HepG2 (cell line): ENCODE results near the gene RGP1. TPM values are rescaled to one million over a fixed set of nuclear protein-coding genes. Genes with fewer than 3 reads are reported as not detected.

Source experiments
- ATF7 ChIP-seq, 2 experiments: fragments of 450-650 bp in 1 of 2; sonication (generic) in 1 of 2; formaldehyde crosslinking in 1 of 2; IDR thresholded peaks; 2 replicates each; pipeline versions ENCODE4 v1.4.0 to v1.6.1; 2016 to 2020; ENCODE audit warnings: antibody characterized with exemption in 1 of 2, mild to moderate bottlenecking in 1 of 2, missing genetic modification reagents in 1 of 2
- CENPX ChIP-seq: sonication (generic); formaldehyde crosslinking; IDR thresholded peaks from 2 replicates; pipeline ENCODE4 v1.9.0; 2021; ENCODE audit warnings: mild to moderate bottlenecking, missing genetic modification reagents, moderate library complexity
- HNRNPUL1 ChIP-seq: fragments of 200-400 bp; formaldehyde crosslinking; IDR thresholded peaks from 2 replicates; pipeline ENCODE4 v1.6.1; 2017; ENCODE audit warnings: low read depth, mild to moderate bottlenecking, low read length, moderate library complexity
- IKZF1 ChIP-seq: fragments of 450-650 bp; IDR thresholded peaks from 2 replicates; pipeline ENCODE4 v1.7.1; 2016
- KLF13 ChIP-seq: sonication (generic); formaldehyde crosslinking; IDR thresholded peaks from 2 replicates; pipeline ENCODE4 v1.4.0; 2020; ENCODE audit warnings: mild to moderate bottlenecking, missing genetic modification reagents
- MEIS1 ChIP-seq: sonication (generic); formaldehyde crosslinking; IDR thresholded peaks from 2 replicates; pipeline ENCODE4 v1.9.0; 2021; ENCODE audit warnings: mild to moderate bottlenecking, missing genetic modification reagents, moderate library complexity, borderline replicate concordance
- MIER3 ChIP-seq: IDR thresholded peaks from 2 replicates; pipeline ENCODE4 v1.6.1; 2016; ENCODE audit warnings: missing compliant biosample characterization, borderline replicate concordance
- NPAS2 ChIP-seq: sonication (generic); formaldehyde crosslinking; IDR thresholded peaks from 2 replicates; pipeline ENCODE4 v1.8.0; 2022; ENCODE audit warnings: mild to moderate bottlenecking, missing genetic modification reagents, borderline replicate concordance
- NRL ChIP-seq: sonication (generic); formaldehyde crosslinking; IDR thresholded peaks from 2 replicates; pipeline ENCODE4 v1.5.0; 2020; ENCODE audit warnings: missing genetic modification reagents, mild to moderate bottlenecking, moderate library complexity, borderline replicate concordance
- PHF5A ChIP-seq: IDR thresholded peaks from one replicate; pipeline ENCODE4 v1.6.1; 2018; ENCODE audit warnings: low read depth, missing genetic modification reagents; ENCODE audit not compliant: unreplicated experiment
- POLR2AphosphoS2 ChIP-seq: IDR thresholded peaks from 2 replicates; pipeline ENCODE4 v1.6.1; 2011; ENCODE audit warnings: low read depth, low read length, improper control_type of control experiment
- RCOR2 ChIP-seq: IDR thresholded peaks from 2 replicates; pipeline ENCODE4 v1.6.1; 2016; ENCODE audit warnings: missing biosample characterization, missing genetic modification reagents
- RORA ChIP-seq: sonication (generic); formaldehyde crosslinking; IDR thresholded peaks from 2 replicates; pipeline ENCODE4 v1.5.0; 2020; ENCODE audit warnings: mild to moderate bottlenecking, missing genetic modification reagents, moderate library complexity
- SKI ChIP-seq: fragments of 450-650 bp; IDR thresholded peaks from one replicate; pipeline ENCODE4 v1.6.1; 2018; ENCODE audit warnings: mild to moderate bottlenecking; ENCODE audit not compliant: partially characterized antibody
- SOX13 ChIP-seq, 3 experiments: fragments of 450-650 bp in 1 of 3; sonication (generic) in 1 of 3; formaldehyde crosslinking in 1 of 3; IDR thresholded peaks in 2 of 3; conservative IDR thresholded peaks in 1 of 3; 2 replicates each; pipeline versions ENCODE4 v1.5.0 to v1.6.1; 2016 to 2020; ENCODE audit warnings: antibody characterized with exemption in 1 of 3, mild to moderate bottlenecking in 1 of 3, missing compliant biosample characterization in 1 of 3, missing genetic modification reagents in 1 of 3, moderate library complexity in 1 of 3
- SRSF1 ChIP-seq: fragments of 200-400 bp; formaldehyde crosslinking; optimal IDR thresholded peaks from 2 replicates; pipeline ENCODE3; 2017; ENCODE audit warnings: mild to moderate bottlenecking, low read depth, low read length, moderate library complexity
- TCF7L2 ChIP-seq: IDR thresholded peaks from 2 replicates; pipeline ENCODE4 v1.6.1; 2011; ENCODE audit warnings: mild to moderate bottlenecking, low read depth, low read length, moderate library complexity
- THYN1 ChIP-seq: sonication (generic); formaldehyde crosslinking; IDR thresholded peaks from 2 replicates; pipeline ENCODE4 v1.8.1; 2023; ENCODE audit warnings: low read depth, mild to moderate bottlenecking, moderate library complexity, missing genetic modification reagents, borderline replicate concordance
- TSC22D2 ChIP-seq: sonication (generic); formaldehyde crosslinking; IDR thresholded peaks from 2 replicates; pipeline ENCODE4 v1.5.1; 2020; ENCODE audit warnings: missing genetic modification reagents, mild to moderate bottlenecking, borderline replicate concordance
- ZFP36 ChIP-seq: fragments of 150-350 bp; IDR thresholded peaks from 2 replicates; pipeline ENCODE4 v1.6.1; 2018; ENCODE audit warnings: borderline replicate concordance, low read length, low read depth; ENCODE audit not compliant: partially characterized antibody
- ZFP90 ChIP-seq: sonication (generic); formaldehyde crosslinking; IDR thresholded peaks from 2 replicates; pipeline ENCODE4 v1.8.0; 2022; ENCODE audit warnings: missing genetic modification reagents, mild to moderate bottlenecking, inconsistent platforms, borderline replicate concordance
- ZNF720 ChIP-seq: sonication (generic); formaldehyde crosslinking; IDR thresholded peaks from 2 replicates; pipeline ENCODE4 v1.4.0; 2020; ENCODE audit warnings: missing genetic modification reagents
- ZNF777 ChIP-seq: sonication (generic); formaldehyde crosslinking; IDR thresholded peaks from 2 replicates; pipeline ENCODE4 v1.4.0; 2020; ENCODE audit warnings: missing genetic modification reagents
- polyA plus RNA-seq, 8 experiments: library from polyadenylated mRNA; depleted of rRNA in 3 of 8; stranded (reverse) in 7 of 8; unstranded in 1 of 8; fragments of >200 nt; fragmentation: Illumina TruSeq in 4 of 8; extraction: Trizol in 4 of 8; gene quantifications; 2 replicates each; pipeline versions ENCODE4 v1.2.1 to v1.2.3, GENCODE V29; 2011 to 2016; ENCODE audit warnings: low read depth in 4 of 8, missing spikeins in 1 of 8, mixed read lengths in 1 of 8; ENCODE audit not compliant: insufficient read depth in 1 of 8
- total RNA-seq, 5 experiments: library from RNA; depleted of rRNA; stranded (reverse); fragments of >200 nt; fragmentation: Illumina TruSeq; extraction: Trizol; gene quantifications; 2 replicates each; pipeline ENCODE4 v1.2.3, GENCODE V29; 2016; ENCODE audit warnings: low read depth in 1 of 5
- TF ChIP-seq, protein P1 (sequence below): sonication (generic); formaldehyde crosslinking; IDR thresholded peaks from 2 replicates; pipeline ENCODE4 v1.5.1; 2020; ENCODE audit warnings: missing genetic modification reagents, mild to moderate bottlenecking, borderline replicate concordance
- TF ChIP-seq, protein P2 (sequence below): sonication (generic); formaldehyde crosslinking; IDR thresholded peaks from 2 replicates; pipeline ENCODE4 v1.4.0; 2020; ENCODE audit warnings: missing genetic modification reagents
- TF ChIP-seq, protein P3 (sequence below): sonication (generic); formaldehyde crosslinking; IDR thresholded peaks from 2 replicates; pipeline ENCODE4 v1.9.0; 2022; ENCODE audit warnings: missing genetic modification reagents, mild to moderate bottlenecking, borderline replicate concordance

Gene RGP1
- total and polyA plus RNA-seq, 2 of the 13 experiments (the other 11 are each of a cell fraction or from before 2014, with no cell fraction given) = 12.7 to 21.0 TPM

DNA sequence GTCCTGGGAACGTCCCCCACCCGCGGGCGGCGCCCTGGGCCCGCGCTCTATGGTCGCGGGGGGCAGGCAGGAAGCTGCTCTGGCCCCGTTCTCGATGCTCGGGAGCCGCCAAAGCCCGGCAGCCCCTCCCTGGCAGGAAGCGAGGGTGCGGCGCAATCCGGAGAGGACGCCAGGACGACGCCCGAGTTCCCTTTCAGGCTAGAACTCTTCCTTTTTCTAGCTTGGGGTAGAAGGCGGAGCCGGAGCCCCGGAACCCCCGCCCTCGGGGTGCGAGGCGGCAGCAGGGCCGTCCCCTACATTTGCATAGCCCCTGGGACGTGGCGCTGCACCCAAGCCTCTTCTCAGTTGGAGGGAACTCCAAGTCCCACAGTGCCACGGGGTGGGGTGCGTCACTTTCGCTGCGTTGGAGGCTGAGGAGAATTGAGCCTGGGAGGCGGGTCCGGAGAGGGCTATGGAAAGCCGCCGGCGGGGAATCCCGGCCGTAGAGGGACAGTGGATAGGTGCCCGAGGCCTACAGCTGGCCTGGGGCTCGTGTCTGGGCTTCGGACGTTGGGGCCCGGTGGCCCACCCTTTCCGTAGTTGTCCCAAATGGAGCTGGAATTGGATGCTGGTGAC lies 16.8 kb upstream of the RGP1 start, which contains the start of the genes CREB3 and TLN1 (continued):
- TF ChIP-seq IKZF1 (no peak), TSC22D2 (CRISPR knock-in tag) (no peak), CENPX (CRISPR knock-in tag) (no peak), SRSF1 (peak; percentile 74), SOX13 (IDR thresholded peaks at IDR 0.05) (no peak), SOX13 (CRISPR knock-in tag; conservative IDR thresholded peaks at IDR 0.05 in 1 of 2, IDR thresholded peaks at IDR 0.05 in 1 of 2) (peak in 1 of 2 experiments; percentile 28; a peak in 2 of 4 replicates), PHF5A (no peak), RCOR2 (no peak), POLR2AphosphoS2 (no peak), MIER3 (CRISPR knock-in tag) (peak; percentile 78; the same call in 1 of the 2 replicates), THYN1 (CRISPR knock-in tag) (no peak), TCF7L2 (no peak), ZFP90 (CRISPR knock-in tag) (peak; percentile 91; the same call in 1 of the 2 replicates), SKI (peak; percentile 55), ZNF777 (CRISPR knock-in tag) (peak; percentile 58), ATF7 (IDR thresholded peaks at IDR 0.05) (no peak), ATF7 (CRISPR knock-in tag; IDR thresholded peaks at IDR 0.05) (no peak; the same call in 1 of the 2 replicates), MEIS1 (CRISPR knock-in tag) (peak; percentile 69; the same call in 1 of the 2 replicates), ZFP36 (no peak), KLF13 (CRISPR knock-in tag) (no peak), RORA (CRISPR knock-in tag) (no peak), NPAS2 (CRISPR knock-in tag) (no peak), HNRNPUL1 (0 out of 2 replicates have a peak, but pooled peaks have one; percentile 26), ZNF720 (CRISPR knock-in tag) (no peak), NRL (CRISPR knock-in tag) (peak; percentile 41; the same call in 1 of the 2 replicates)
- TF ChIP-seq, protein P1, sequence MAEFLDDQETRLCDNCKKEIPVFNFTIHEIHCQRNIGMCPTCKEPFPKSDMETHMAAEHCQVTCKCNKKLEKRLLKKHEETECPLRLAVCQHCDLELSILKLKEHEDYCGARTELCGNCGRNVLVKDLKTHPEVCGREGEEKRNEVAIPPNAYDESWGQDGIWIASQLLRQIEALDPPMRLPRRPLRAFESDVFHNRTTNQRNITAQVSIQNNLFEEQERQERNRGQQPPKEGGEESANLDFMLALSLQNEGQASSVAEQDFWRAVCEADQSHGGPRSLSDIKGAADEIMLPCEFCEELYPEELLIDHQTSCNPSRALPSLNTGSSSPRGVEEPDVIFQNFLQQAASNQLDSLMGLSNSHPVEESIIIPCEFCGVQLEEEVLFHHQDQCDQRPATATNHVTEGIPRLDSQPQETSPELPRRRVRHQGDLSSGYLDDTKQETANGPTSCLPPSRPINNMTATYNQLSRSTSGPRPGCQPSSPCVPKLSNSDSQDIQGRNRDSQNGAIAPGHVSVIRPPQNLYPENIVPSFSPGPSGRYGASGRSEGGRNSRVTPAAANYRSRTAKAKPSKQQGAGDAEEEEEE (CRISPR knock-in tag) = no peak
- TF ChIP-seq, protein P2, sequence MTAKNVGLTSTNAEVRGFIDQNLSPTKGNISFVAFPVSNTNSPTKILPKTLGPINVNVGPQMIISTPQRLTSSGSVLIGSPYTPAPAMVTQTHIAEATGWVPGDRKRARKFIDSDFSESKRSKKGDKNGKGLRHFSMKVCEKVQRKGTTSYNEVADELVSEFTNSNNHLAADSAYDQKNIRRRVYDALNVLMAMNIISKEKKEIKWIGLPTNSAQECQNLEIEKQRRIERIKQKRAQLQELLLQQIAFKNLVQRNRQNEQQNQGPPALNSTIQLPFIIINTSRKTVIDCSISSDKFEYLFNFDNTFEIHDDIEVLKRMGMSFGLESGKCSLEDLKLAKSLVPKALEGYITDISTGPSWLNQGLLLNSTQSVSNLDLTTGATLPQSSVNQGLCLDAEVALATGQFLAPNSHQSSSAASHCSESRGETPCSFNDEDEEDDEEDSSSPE (CRISPR knock-in tag) = peak; percentile 89
- TF ChIP-seq, protein P3, sequence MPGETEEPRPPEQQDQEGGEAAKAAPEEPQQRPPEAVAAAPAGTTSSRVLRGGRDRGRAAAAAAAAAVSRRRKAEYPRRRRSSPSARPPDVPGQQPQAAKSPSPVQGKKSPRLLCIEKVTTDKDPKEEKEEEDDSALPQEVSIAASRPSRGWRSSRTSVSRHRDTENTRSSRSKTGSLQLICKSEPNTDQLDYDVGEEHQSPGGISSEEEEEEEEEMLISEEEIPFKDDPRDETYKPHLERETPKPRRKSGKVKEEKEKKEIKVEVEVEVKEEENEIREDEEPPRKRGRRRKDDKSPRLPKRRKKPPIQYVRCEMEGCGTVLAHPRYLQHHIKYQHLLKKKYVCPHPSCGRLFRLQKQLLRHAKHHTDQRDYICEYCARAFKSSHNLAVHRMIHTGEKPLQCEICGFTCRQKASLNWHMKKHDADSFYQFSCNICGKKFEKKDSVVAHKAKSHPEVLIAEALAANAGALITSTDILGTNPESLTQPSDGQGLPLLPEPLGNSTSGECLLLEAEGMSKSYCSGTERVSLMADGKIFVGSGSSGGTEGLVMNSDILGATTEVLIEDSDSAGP (CRISPR knock-in tag) = peak; percentile 92
